ENCODE results near the gene SPATA12. TPM values are rescaled to one million over a fixed set of nuclear protein-coding genes. Genes with fewer than 3 reads are reported as not detected.

The SPATA12 gene
- total and polyA plus RNA-seq, 3 donors from 2014 or later, result 4.3 to 32.0 (median 10.2) TPM

GRCh38 chr3:57046101-57046765, 14.2 kb upstream of the SPATA12 start:
- TF ChIP-seq CTCF (IDR thresholded peaks at IDR 0.05), result no peak
- no peak overlapping the region for H3K4me3 ChIP-seq
- H3K27me3 ChIP-seq, result no peaks in the 10 kb centered on the region
- no peaks in the 10 kb centered on the region for H3K9me3 ChIP-seq
- DNase-seq, result no peak
- H3K36me3 ChIP-seq (ENCODE audit: low read depth, missing control alignments), result no peaks in the 10 kb centered on the region
- H3K27ac ChIP-seq, result peak overlapping the region; percentile 25 to 35
- 36 to 38% methylated on average over 7 of the region's 7 CpGs for WGBS, 2 donors
- intact Hi-C loops (cut with DNase I; ENCODE audit: low total_unique reads), result no loop called here
- H3K4me1 ChIP-seq, result peaks cover 30% of the 10 kb centered on the region

- Histone ChIP-seq H3K4me1 (peaks cover 23% of the 10 kb centered on the region), H3K36me3 (ENCODE audit: low read depth, missing control alignments) (no peaks in the 10 kb centered on the region), H3K4me3 (no peak overlapping the region), H3K27me3 (no peaks in the 10 kb centered on the region), H3K9me3 (no peaks in the 10 kb centered on the region), H3K27ac (peak overlapping the region; percentile 5 to 52)
- peak; percentile 67 for DNase-seq
- intact Hi-C loops (cut with DNase I; ENCODE audit: low total_unique reads), result no loop called here
- TF ChIP-seq POLR2A (IDR thresholded peaks at IDR 0.05) (no peak), CTCF (IDR thresholded peaks at IDR 0.05) (no peak)
- WGBS, 2 donors, result 51 to 74% methylated on average over 5 to 8 of the region's 8 CpGs
Observed at GRCh38 chr3:57048052-57048671, 12.3 kb upstream of the SPATA12 start.

- Histone ChIP-seq H3K27ac (peak overlapping the region; percentile 5 to 52), H3K9me3 (no peaks in the 10 kb centered on the region), H3K36me3 (ENCODE audit: low read depth, missing control alignments) (no peaks in the 10 kb centered on the region), H3K27me3 (no peaks in the 10 kb centered on the region), H3K4me1 (peaks cover 23% of the 10 kb centered on the region), H3K4me3 (no peak overlapping the region)
- no peak for DNase-seq
- intact Hi-C loops (cut with DNase I; ENCODE audit: low total_unique reads), result no loop called here
- TF ChIP-seq POLR2A (IDR thresholded peaks at IDR 0.05) (no peak), CTCF (IDR thresholded peaks at IDR 0.05) (no peak)
- WGBS, 2 donors, result 77 to 83% methylated on average over 2 to 4 of the region's 4 CpGs
Observed at GRCh38 chr3:57048728-57049127, 11.7 kb upstream of the SPATA12 start.

- 84 to 93% methylated on average over 5 of the region's 5 CpGs for WGBS, 2 donors
- no peak for DNase-seq
- intact Hi-C loops (cut with DNase I; ENCODE audit: low total_unique reads), result no loop called here
- Histone ChIP-seq H3K27ac (no peak overlapping the region), H3K9me3 (no peaks in the 10 kb centered on the region), H3K4me1 (peaks cover 9% of the 10 kb centered on the region), H3K4me3 (no peak overlapping the region), H3K27me3 (no peaks in the 10 kb centered on the region), H3K36me3 (ENCODE audit: low read depth, missing control alignments) (no peaks in the 10 kb centered on the region)
- TF ChIP-seq CTCF (IDR thresholded peaks at IDR 0.05) (no peak), POLR2A (IDR thresholded peaks at IDR 0.05) (no peak)
Observed at GRCh38 chr3:57052662-57053061, 7.8 kb upstream of the SPATA12 start.

- Histone ChIP-seq H3K4me1 (peaks cover 4% of the 10 kb centered on the region), H3K36me3 (ENCODE audit: low read depth, missing control alignments) (no peaks in the 10 kb centered on the region), H3K9me3 (no peaks in the 10 kb centered on the region), H3K4me3 (no peak overlapping the region), H3K27me3 (no peaks in the 10 kb centered on the region), H3K27ac (no peak overlapping the region)
- TF ChIP-seq CTCF (IDR thresholded peaks at IDR 0.05) (no peak), POLR2A (IDR thresholded peaks at IDR 0.05) (no peak)
- DNase-seq, result no peak
- 88 to 96% methylated on average over 6 of the region's 6 CpGs for WGBS, 2 donors
- intact Hi-C loops (cut with DNase I; ENCODE audit: low total_unique reads), result no loop called here
Observed at GRCh38 chr3:57053122-57053521, 7.3 kb upstream of the SPATA12 start.

Measured in testis (tissue), 3 donors.